HG03060 (cell line): Measurements from ENCODE around the gene COPG1.
"Not testable (repeated sequence)": the region's sequence is repeated elsewhere in the genome, so short reads cannot be mapped to it uniquely, and the experiment has no call there.

Source experiments
- ATAC-seq: cut with Tn5 transposase; IDR thresholded peaks from one replicate; pipeline ENCODE4 v1.9.1; 2021; ENCODE audit warnings: low read depth, moderate number of reproducible peaks; ENCODE audit not compliant: unreplicated experiment

The COPG1 gene, protein sequence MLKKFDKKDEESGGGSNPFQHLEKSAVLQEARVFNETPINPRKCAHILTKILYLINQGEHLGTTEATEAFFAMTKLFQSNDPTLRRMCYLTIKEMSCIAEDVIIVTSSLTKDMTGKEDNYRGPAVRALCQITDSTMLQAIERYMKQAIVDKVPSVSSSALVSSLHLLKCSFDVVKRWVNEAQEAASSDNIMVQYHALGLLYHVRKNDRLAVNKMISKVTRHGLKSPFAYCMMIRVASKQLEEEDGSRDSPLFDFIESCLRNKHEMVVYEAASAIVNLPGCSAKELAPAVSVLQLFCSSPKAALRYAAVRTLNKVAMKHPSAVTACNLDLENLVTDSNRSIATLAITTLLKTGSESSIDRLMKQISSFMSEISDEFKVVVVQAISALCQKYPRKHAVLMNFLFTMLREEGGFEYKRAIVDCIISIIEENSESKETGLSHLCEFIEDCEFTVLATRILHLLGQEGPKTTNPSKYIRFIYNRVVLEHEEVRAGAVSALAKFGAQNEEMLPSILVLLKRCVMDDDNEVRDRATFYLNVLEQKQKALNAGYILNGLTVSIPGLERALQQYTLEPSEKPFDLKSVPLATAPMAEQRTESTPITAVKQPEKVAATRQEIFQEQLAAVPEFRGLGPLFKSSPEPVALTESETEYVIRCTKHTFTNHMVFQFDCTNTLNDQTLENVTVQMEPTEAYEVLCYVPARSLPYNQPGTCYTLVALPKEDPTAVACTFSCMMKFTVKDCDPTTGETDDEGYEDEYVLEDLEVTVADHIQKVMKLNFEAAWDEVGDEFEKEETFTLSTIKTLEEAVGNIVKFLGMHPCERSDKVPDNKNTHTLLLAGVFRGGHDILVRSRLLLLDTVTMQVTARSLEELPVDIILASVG

DNA sequence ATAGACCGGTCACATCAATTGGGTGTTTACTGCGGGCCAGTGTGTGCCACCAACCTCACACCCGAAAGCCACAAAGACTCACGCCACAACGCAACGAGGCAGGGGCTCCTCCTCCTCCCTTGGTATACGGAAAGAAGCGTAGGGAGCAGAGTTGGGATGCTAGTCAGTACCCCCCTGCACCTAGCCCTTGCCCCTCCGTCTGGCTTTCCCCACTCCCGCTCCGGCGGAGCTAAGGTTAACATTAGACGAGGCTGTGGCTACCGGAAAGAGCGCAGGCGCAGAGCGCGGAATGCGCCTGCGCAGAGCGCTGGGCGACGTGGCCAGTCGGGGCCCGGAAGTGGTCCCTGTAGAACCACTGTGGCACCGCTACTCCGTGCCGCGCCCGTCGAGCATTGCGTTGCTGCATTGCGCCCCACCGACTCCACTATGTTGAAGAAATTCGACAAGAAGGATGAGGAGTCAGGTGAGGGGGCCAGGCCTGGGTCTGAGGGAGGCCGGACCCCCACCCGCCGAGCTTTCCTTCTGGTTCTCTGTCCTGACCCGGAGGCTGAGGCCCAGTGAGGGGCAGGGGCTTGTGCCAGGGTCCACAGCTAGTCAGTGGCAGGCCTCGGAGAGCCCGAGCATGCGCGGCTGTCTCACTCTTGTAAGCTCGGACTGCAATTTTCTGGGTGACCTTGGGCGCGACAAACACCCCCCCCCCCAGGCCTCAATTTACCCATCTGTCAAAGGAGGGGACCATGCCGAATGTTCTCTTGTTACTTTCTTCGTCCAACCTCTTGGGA lies at the start of gene COPG1:
Gene COPG1, plus strand, starts transcription at position 323 of the 782 bp plus-strand sequence. Its CDS starts 104 bp downstream, at position 427.
- peak; percentile 71 for ATAC-seq

DNA sequence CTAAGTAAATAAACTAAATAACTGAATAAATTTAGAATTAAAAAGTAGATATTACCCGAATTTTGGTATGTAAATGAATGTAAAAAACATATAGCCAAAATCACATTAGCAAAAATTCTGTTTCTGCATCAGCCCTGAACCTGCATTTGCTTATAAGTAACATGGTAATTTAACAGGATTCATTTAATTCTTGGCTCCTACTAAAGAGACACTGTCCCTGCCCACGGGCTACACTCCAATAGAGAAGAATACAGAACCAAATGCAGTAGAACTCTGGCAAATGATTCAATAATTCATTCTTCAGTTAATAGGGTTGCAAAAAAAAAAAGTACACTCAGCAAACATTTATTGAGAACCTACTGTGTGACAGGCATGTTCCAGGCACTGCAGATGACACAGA lies 44.9 kb upstream of the COPG1 start:
- ATAC-seq, result no peak

DNA sequence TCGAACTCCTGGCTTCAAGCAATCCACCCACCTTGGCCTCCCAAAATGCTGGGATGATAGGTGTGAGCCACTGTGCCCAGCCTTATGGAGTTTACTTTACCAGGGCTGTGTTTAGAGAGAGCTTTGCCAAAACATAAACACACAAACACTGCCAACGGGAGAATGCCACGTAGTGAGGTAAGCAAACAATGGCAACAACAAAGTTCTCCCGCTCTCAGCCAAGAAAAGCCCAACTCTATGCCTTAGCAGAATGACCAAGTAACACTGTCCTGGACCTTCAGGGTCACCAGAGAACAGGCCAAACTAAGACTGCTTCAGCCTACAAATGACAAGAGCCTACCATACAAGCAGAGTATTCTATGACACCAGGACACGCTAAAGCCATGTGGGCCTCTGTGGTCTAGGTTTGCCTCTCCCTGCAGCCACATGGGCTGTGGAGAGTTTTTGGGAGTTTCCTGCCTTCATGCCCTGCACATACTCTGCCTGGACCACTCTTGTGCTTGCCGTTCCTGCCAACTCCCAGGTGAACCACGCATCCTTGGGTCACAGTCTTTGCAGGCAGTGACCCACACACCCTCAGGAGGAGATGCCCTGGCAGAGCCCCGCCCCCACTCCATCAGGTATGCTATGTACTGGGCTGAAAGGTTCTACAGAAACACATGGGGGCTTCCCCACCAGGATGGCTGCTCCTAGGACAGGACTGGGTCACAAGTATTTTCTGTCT lies 44.1 kb upstream of the COPG1 start:
- ATAC-seq, result no peak

DNA sequence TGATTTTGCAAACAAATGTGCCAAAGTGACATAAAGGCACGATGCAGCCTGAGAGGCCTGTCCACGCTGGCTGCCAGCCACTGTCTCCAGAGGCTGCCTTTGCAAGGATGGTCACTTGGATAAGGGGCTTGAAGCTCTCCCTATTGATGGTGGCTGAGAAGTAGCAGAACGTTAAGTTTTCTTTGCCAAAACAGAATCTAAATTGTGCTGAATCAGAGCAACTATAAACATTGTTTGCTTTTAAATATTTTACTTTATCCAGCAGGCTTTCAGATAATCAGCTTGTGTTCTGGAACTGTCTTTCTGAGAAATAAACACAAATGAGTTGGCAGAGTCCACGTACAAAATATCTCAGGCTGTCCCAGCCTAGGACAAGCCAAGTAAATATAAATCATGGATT lies 41.9 kb upstream of the COPG1 start:
- ATAC-seq, result no peak

DNA sequence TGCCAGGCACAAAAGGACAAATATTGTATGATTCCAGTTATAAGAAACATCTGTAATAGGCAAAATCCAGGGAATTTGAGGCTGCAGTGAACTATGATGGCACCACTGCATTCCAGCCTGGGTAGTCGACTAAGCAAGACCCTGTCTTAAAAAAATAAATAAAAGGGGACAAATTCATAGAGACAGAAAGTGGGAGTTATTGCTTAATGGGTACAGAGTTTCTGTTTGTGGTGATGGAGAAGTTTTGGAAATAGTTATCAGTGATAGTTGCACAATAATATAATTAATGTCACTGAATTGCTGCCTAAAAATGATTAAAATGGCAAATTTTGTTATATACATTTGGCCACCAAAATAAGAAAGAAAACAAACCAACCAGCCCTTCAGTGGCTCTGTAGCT lies 38.1 kb upstream of the COPG1 start:
- no peak for ATAC-seq

DNA sequence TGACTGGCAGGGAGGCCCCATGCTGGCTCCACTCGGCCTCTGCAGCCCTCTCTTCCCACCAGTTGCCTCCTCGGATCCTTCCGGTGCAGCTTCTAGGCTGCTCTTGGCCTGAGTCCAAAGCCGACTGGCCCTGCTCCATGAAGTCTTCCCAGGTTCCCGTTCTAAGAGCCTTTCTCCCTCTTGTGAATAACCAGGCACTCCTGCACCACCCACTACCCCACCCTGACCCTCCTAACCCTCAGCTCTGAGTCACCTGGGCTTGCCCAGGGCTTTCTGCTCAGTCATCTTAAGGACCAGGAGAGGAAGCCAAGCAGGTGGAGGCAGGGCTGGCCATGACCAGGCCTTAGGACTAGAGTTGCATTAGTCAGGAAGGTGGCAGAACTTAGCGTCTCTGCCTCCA lies 37.6 kb upstream of the COPG1 start:
- no peak for ATAC-seq

DNA sequence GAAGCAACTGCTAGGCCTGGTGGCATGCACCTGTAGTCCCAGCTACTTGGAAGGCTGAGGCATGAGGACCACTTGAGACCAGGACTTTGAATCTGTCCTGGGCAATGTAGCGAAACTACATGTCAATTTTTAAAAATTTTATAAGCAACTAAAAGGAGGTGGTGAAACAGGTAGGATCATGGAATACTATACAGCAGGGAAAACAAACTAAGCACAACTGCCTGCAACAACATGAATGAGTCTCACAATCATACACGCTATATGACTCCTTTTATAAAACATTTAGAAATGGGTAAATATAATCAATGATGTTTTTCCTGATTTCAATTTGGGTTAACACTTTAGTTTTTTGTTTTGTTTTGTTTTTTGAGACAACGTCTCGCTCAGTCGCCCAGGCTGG lies 36.2 kb upstream of the COPG1 start:
- no peak for ATAC-seq

DNA sequence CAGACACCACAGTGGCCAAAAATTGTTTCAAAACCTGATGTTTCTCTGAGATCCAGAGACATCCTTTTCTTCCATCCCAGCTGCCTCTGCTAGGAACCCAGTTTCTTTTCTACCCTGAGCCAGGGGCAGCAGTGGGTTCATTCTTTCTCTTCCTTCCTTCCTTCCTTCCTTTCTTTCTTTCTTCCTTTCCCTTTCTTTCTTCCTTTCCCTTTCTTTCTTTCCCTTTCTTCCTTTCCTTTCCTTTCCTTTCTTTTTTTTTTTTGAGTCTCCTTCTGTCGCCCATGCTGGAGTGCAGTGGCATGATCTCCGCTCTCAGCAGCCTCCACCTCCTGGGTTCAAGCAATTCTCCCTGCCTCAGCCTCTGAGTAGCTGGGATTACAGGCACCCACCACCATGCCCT lies 30.7 kb upstream of the COPG1 start:
- ATAC-seq, result no peak

DNA sequence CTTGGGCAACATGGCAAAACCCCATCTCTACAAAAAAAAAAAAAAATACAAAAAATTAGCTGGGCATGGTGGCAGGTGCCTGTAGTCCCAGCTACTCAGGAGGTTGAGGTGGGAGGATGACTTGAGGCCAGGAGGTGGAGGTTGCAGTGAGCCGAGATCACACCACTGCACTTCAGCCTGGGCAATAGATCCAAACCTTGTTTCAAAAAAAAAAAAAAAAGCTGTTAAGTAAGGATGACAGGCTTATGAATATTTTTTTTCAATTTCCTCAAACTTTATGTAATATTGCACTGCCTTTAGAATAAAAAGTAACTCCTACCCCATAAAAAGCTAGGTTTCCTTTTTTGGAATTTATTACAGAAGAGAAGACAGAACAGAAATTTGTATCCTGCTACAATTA lies 25.0 kb upstream of the COPG1 start:
- ATAC-seq, result not testable (repeated sequence)

DNA sequence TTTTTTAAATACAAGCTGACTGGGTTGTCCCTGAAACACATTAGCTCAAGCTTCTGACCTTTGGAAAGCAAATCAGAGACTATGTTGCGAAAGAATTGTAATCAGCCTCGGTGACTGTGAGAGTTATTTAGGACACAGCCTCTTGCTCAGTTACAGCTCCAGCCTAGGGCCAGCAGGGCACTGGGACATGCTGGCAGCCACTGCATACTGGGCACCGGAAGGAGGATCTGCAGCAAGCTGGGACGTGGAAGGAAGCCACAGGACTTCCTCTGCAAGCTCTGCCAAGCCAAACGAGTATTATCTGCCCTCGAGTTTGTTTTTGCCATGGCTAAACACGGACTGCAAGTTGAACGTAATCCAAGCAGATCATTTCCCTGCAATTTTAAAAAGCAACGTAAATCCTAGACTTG lies 24.4 kb upstream of the COPG1 start:
- ATAC-seq, result no peak

DNA sequence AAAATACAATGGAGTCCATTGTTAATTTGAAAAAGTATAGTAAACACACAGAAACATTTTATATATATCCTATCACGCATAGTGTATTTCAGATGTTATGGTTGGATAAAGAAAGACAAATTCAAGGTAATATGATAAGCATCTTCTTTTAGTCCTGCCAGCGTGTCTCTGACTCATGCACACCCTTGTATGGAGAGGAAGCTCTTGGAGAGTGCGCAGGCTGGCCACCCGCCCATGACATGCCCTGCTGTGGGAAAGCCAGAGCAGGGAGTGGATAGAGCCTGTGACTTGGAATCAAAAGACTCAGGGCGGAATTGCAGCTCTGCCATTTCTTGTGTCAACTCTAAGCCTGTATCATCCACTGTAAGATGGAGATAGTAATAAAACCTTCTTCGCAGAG lies 23.0 kb upstream of the COPG1 start:
- ATAC-seq, result no peak

DNA sequence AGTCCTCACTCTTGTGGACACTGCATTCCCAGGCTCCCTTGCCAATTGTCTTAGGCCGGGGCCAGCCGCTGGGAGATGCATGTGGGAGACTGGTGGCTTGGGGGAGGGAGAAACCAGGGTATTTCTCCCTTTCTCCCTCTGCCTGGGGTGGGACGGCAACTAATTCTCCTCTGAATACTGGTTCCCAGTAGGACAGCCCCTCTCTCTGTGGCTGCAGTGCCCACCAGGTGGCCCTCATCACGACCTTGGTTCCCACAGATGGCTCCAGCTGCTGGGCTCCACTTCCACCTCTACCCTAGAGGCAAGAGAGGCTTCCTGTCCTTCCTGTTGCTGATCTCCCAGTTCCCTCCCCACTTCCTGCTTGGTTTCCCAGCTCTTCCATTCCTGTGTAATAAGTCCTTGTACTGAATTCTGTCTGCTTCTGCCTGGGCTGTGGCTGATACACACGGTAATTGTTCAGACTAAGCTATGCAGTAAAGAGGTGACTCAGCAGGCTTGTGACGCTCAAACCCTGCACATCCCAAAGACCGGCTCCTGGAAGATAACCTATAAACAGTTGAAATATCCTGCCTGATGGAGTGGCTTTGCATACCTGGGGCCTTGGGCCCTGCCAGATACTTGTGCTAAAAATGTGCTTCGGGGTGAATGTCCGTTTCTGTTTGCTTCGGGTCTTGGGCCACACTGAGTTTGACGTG lies 20.4 kb upstream of the COPG1 start:
- no peak for ATAC-seq

DNA sequence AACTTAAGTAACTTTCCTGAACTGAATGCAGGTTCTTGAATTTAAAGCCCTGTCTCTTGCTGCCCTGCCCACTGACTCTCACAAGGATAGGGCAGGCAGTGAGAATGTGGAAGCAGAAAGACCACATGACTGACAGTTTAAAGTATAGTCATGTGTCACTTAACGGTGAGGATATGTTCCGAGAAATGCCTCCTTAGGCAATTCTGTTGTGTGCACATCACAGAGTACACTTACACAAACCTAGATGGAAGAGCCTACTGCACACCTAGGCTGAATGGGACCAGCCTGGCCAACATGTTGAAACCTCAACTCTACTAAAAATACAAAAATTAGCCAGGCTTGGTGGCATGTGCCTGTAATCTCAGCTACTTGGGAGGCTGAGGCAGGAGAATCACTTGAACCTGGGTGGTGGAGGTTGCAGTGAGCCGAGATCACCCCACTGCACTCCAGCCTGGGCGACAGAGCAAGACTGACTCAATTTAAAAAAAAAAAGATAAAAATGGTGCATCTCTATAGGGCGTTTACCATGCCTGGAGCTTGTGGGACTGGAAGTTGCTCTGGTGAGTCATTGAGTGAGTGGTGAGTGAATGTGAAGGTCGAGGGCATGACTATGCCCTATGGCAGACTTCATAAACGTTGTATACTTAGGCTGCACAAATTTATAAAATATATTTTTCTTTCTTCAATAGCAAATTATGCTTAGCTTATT lies 18.9 kb upstream of the COPG1 start:
- no peak for ATAC-seq

DNA sequence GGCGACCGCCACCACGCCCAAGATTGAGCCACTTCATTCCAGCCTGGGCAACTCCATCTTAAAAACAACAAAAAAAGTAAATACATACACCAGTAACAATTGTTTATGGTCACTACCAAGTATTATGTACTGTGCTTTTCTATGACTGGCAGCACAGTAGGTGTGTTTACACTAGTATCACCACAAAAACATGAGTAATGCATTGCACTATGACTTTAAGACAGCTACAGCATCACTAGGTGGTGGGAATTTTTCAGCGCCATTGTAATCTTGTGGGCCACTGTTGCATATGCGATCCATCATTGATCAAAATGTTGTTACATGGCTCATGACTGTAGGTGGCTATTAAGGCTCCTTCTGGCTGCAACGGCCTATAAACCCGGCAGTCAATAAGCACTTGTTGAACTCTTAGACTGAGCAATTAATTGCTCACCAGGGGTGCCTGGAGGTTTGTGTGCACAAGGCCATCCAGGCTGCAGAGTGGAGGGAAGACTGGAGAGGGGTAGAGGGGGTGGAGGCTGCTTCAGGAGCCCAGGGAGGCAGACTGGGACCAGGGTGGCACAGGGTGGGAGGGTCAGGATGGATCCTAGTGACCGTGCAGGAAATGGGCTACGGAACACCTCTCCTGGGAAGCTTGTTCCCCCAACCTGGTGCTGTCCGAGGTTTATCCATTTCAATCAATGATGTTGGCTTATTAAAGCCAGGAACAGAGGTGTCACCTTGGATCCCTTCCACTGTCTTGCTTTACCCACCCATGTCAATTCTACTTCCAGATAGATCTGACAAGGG lies 17.9 kb upstream of the COPG1 start:
- ATAC-seq, result no peak

DNA sequence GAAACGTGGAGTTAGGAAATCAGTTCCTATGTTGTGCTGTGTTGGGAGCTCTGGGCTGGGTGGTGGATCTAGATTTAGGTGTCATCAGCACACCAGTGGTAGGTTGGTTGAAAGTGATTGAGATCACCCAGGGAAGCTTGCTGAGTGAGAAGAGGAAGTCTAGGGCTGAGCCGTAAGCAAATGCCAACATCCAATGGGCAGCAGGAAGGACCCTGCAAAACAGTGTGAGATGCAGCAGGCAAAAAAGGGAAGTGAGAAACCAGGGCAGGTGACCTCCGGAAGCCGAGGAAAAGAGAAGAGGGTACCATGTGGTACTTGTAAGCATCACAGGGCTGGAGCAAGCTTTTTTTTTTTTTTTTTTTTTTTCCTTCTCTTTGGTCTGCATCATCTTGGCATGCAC lies 15.9 kb upstream of the COPG1 start:
- peak; percentile 93 for ATAC-seq

DNA sequence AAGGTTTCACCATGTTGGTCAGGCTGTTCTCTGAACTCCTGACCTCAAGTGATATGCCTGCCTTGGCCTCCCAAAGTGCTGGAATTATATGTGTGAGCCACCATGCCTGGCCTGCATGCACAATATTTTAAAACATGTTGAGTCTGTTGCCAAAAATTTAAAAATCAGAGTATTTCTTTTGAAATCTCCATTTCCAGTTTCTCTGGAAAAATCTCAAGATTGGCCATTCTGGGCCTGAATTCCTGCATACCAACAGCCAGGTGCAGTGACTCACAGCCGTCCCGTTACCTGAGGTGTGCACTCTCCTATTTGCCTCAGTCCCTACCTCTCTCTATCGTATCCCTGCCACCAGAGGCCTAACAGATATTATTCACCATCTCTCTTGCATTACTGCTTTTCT lies 15.0 kb upstream of the COPG1 start:
- ATAC-seq, result no peak

DNA sequence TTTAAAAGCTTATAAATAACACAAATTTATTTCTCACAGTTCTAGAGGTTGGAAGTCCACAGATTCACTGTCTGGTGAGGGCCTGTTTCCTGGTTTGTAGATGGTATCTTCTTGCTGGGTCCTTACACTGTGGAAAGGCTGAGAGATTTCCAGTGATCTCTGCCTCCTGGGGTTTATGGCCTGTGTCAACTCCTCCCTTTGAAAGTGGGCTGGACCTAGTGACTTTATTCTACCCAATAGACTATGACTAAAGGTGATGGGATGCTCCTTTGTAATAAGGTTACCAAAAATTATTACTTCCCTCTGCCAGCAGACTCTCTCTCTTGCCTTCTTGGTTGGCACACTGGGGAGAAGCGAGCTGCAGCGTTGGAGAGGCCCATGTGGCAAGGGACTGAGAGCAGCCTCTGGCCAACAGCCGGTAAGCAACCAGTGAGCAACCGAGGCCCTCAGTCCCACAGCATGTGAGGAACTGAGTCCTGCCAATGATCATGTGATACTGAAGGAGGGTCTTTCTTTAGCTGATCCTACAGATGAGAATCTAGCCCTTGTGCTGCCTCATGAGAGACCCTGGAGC lies 14.0 kb upstream of the COPG1 start:
- no peak for ATAC-seq
